Kidney (tissue), 14 donors: Measurements from ENCODE around the gene TPO. TPM values are rescaled to one million over a fixed set of nuclear protein-coding genes. Genes with fewer than 3 reads are reported as not detected.
"Not testable (repeated sequence)": the region's sequence is repeated elsewhere in the genome, so short reads cannot be mapped to it uniquely, and the experiment has no call there.

ENCODE experiments used
- DNase-seq, 5 donors: peaks; one replicate each; pipeline ENCODE4 v3.0.0-alpha.2; 2013 to 2020
- FAIRE-seq: peaks from 2 replicates; lab custom pipeline; 2012; peaks lifted over from hg19 to GRCh38; lab: Jason Lieb, UNC
- H3K27ac ChIP-seq, 2 donors: one replicate each; pipeline ENCODE4 v1.7.0; 2013; ENCODE audit warnings: low read depth in 2 of 2, low read length in 2 of 2, inconsistent platforms in 1 of 2
- H3K27me3 ChIP-seq: one replicate; pipeline ENCODE4 v1.7.1; 2013; ENCODE audit warnings: low read length, inconsistent platforms; ENCODE audit not compliant: control insufficient read depth, insufficient read depth
- H3K36me3 ChIP-seq, 3 donors: one replicate each; pipeline versions ENCODE4 v1.7.0 to v1.7.1; 2013; ENCODE audit warnings: low read length in 3 of 3, control low read depth in 1 of 3, inconsistent platforms in 1 of 3; ENCODE audit not compliant: insufficient read depth in 3 of 3, control insufficient read depth in 2 of 3
- H3K4me1 ChIP-seq, 3 donors: one replicate each; pipeline versions ENCODE4 v1.7.0 to v1.7.1; 2013; ENCODE audit warnings: low read length in 3 of 3, inconsistent platforms in 1 of 3, low read depth in 1 of 3; ENCODE audit not compliant: control insufficient read depth in 2 of 3, insufficient read depth in 2 of 3
- H3K4me3 ChIP-seq, 3 donors: one replicate each; pipeline versions ENCODE4 v1.7.0 to v1.8.1; 2013; ENCODE audit warnings: low read length in 3 of 3, control low read depth in 1 of 3, inconsistent platforms in 1 of 3
- H3K9ac ChIP-seq, 3 donors: one replicate each; pipeline versions ENCODE4 v1.7.0 to v1.7.1; 2013; ENCODE audit warnings: low read length in 3 of 3, control low read depth in 1 of 3, inconsistent platforms in 1 of 3
- H3K9me3 ChIP-seq, 3 donors: one replicate each; pipeline versions ENCODE4 v1.7.0 to v1.7.1; 2013; ENCODE audit warnings: low read length in 3 of 3, control low read depth in 1 of 3, inconsistent platforms in 1 of 3; ENCODE audit not compliant: control insufficient read depth in 2 of 3, insufficient read depth in 1 of 3
- intact Hi-C: fragments of 100-400 bp; cut with DNase I; formaldehyde crosslinking; loops from one replicate; pipeline ENCODE4 v1.11.1; 2022
- polyA plus RNA-seq: library from polyadenylated mRNA; stranded (reverse); fragments of 350-450 nt; fragmentation: Illumina TruSeq; extraction: RNeasy Lipid Tissue Mini Kit (QIAGEN cat#74804); gene quantifications from one replicate; pipeline ENCODE4 v1.2.3, GENCODE V29; 2014; ENCODE audit warnings: low read depth, low replicate concordance; ENCODE audit not compliant: insufficient read depth
- total RNA-seq: library from RNA; stranded (reverse); fragmentation: NEBNext Ultra II Directional; extraction: Animal tissue kit (Norgen Biotek cat#: 25700); gene quantifications from one replicate; pipeline ENCODE4 v1.2.1, GENCODE V29; 2021
- TF ChIP-seq, protein P1 (sequence below): IDR thresholded peaks from 3 replicates; pipeline ENCODE4 v1.5.1; 2012; ENCODE audit warnings: mild to moderate bottlenecking, moderate library complexity, borderline replicate concordance; ENCODE audit not compliant: insufficient read depth; ENCODE audit errors: extremely low read depth
- donor health status: control.
- donor health status: control.
- donor health status: control.
- donor health status: control.
- donor health status: control.
- donor health status: DM: yes; HTN: yes; CAD: no.
- donor health status: Normal renal cell carcinoma (clear cell type).

The TPO gene
- total and polyA plus RNA-seq, 2 donors from 2014 or later = not detected

DNA sequence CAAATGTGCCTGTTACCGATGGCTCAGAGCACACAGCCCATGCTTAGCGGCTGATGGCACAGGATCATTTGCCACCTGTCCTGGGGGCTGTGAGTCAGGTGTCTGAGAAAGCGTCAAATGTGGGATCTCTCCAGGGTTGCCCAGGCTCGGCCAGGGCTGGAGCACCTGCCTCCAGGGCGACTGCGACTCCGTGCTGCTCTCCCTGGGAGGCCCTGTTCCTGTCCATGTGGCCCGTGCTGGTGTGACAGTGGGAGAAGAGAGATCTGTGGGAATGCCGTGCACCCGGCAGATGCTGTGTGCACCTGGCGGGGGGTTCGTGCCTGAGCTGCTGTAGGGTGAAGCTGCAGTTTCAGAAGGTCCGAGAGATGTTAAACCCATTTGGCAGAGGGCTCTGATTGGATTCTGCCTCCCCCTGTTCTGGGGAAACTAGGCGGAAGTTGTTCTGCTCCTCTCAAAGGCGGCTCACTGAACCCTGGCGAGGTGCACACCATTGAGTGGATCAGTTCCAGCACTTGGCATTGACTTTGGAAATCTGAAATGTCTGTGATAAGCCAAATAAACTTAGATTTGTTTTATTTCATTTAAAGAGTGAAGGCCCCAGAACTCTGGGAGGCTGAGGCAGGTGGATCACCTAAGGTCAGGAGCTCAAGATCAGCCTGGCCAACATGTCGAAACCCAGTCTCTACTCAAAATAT is 34.7 kb upstream of the TPO start:
- no peak overlapping the region for H3K27ac ChIP-seq
- TF ChIP-seq, protein P1, sequence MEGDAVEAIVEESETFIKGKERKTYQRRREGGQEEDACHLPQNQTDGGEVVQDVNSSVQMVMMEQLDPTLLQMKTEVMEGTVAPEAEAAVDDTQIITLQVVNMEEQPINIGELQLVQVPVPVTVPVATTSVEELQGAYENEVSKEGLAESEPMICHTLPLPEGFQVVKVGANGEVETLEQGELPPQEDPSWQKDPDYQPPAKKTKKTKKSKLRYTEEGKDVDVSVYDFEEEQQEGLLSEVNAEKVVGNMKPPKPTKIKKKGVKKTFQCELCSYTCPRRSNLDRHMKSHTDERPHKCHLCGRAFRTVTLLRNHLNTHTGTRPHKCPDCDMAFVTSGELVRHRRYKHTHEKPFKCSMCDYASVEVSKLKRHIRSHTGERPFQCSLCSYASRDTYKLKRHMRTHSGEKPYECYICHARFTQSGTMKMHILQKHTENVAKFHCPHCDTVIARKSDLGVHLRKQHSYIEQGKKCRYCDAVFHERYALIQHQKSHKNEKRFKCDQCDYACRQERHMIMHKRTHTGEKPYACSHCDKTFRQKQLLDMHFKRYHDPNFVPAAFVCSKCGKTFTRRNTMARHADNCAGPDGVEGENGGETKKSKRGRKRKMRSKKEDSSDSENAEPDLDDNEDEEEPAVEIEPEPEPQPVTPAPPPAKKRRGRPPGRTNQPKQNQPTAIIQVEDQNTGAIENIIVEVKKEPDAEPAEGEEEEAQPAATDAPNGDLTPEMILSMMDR = no peak
- intact Hi-C loops = no loop called here
- FAIRE-seq (no peak), DNase-seq (no peak)
- H3K9me3 ChIP-seq = no peaks in the 10 kb centered on the region
- no peak overlapping the region for H3K9ac ChIP-seq
- no peaks in the 10 kb centered on the region for H3K27me3 ChIP-seq
- no peaks in the 10 kb centered on the region for H3K36me3 ChIP-seq
- no peak overlapping the region for H3K4me3 ChIP-seq
- H3K4me1 ChIP-seq = no peaks in the 10 kb centered on the region

DNA sequence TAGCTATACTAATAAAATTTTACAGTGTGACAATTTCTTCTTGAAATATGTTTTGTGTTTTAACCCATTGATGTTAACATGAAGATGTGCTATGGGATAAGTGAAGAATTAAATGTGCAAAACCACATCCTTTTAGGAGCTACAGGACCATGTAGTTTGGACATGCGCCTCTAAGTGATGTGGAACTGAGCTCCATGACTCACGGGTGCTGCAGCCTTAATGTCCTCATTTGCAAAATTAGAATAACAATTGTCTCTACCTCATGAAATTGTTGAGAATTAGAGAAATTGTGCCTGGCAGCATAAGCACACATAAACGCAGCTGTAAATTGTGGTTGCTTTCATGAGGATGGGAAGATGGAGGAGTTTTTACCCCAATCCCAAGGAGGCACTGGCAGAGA is 31.6 kb upstream of the TPO start:
- FAIRE-seq (no peak), DNase-seq (no peak)
- no peaks in the 10 kb centered on the region for H3K4me1 ChIP-seq
- no peak overlapping the region for H3K4me3 ChIP-seq
- no peaks in the 10 kb centered on the region for H3K9me3 ChIP-seq
- no peak overlapping the region for H3K9ac ChIP-seq
- no peaks in the 10 kb centered on the region for H3K27me3 ChIP-seq
- intact Hi-C loops = no loop called here
- TF ChIP-seq, protein P1 = no peak
- H3K36me3 ChIP-seq = no peaks in the 10 kb centered on the region
- no peak overlapping the region for H3K27ac ChIP-seq

DNA sequence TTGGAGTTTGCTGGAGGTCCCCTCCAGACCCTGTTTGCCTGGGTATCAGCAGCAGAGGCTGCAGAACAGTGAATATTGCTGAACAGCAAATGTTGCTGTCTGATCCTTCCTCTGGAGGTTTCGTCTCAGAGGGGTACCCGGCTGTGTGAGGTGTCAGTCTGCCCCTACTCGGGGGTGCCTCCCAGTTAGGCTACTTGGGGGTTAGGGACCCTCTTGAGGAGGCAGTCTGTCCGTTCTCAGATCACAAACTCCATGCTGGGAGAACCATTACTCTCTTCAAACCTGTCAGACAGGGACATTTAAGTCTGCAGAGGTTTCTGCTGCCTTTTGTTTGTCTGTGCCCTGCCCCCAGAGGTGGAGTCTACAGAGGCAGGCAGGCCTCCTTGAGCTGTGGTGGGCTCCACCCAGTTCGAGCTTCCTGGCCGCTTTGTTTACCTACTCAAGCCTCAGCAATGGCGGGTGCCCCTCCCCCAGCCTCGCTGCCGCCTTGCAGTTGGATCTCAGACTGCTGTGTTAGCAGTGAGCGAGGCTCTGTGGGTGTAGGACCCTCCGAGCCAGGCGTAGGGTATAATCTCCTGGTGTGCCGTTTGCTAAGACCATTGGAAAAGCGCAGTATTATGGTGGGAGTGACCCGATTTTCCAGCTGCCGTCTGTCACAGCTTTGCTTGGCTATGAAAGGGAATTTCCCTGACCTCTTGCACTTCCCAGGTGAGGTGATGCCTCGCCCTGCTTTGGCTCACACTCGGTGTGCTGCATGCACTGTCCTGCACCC is 25.1 kb upstream of the TPO start:
- H3K27me3 ChIP-seq, H3K4me3 ChIP-seq, H3K27ac ChIP-seq, H3K9me3 ChIP-seq, H3K4me1 ChIP-seq, intact Hi-C loops, H3K9ac ChIP-seq, H3K36me3 ChIP-seq, FAIRE-seq, DNase-seq: not testable (repeated sequence)

DNA sequence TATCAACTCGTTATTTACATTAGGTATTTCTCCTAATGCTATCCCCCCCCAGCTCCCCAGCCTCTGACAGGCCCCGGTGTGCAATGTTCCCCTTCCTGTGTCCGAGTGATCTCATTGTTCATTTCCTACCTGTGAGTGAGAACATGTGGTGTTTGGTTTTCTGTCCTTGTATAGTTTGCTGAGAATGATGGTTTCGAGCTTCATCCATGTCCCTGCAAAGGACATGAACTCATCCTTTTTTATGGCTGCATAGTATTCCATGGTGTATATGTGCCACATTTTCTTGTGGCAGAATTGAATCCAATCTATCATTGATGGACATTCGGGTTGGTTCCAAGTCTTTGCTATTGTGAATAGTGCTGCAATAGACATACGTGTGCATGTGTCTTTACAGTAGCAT is 23.1 kb upstream of the TPO start:
- H3K4me1 ChIP-seq, H3K27me3 ChIP-seq, H3K27ac ChIP-seq, FAIRE-seq, H3K9me3 ChIP-seq, DNase-seq, H3K36me3 ChIP-seq, intact Hi-C loops, H3K9ac ChIP-seq, H3K4me3 ChIP-seq: not testable (repeated sequence)
